ENCODE results near the gene CACUL1.
"Not testable (repeated sequence)": the region's sequence is repeated elsewhere in the genome, so short reads cannot be mapped to it uniquely, and the experiment has no call there.

CACUL1 gene

DNA sequence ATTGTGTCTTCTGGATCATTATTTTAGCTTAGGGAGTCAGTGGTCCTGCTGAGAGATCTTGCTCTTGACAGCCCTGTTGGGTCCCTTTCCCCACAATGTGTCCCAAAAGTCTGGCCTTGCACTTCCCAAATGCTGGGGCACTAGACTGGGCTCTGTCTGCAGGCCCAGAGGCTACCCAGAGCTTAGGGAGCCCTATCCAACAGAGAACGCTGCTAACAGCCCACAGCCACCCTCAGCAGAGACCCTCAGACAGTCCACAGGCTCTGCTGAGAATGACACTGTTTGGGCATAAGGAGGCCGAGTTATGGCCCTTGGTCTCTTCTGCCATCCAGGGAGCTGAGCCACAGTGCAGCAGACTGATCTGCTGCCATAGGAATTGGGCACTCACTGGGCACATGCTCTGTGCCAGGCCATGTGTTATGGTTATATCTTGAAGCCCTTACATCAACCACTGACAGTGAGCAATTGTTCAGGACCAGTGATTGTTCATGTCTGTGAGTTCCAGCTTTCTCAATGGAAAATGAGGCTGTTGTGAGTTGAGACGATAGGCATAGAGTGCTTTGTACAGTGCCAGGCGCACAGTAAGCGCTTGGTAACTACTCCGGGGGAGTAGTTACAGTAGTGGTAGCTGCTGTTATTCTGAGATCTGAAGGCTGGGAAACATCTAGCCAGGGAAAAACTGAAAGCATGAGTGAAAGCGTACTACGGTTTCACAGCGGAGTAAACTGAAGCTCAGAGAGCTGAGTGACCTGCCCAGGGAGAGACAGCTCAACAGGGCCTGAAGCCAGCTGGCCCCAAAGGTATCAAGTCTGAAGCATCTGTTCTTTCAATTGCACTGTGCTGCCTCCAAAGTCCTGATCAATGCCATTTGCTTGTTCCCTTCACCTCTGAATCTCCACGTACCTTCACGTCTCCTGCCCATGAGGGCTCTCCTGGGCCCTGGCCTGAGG is 81.7 kb downstream of the CACUL1 start:
- TF ChIP-seq, protein P1, sequence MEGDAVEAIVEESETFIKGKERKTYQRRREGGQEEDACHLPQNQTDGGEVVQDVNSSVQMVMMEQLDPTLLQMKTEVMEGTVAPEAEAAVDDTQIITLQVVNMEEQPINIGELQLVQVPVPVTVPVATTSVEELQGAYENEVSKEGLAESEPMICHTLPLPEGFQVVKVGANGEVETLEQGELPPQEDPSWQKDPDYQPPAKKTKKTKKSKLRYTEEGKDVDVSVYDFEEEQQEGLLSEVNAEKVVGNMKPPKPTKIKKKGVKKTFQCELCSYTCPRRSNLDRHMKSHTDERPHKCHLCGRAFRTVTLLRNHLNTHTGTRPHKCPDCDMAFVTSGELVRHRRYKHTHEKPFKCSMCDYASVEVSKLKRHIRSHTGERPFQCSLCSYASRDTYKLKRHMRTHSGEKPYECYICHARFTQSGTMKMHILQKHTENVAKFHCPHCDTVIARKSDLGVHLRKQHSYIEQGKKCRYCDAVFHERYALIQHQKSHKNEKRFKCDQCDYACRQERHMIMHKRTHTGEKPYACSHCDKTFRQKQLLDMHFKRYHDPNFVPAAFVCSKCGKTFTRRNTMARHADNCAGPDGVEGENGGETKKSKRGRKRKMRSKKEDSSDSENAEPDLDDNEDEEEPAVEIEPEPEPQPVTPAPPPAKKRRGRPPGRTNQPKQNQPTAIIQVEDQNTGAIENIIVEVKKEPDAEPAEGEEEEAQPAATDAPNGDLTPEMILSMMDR (conservative IDR thresholded peaks at IDR 0.05) = no peak

GRCh38 chr10:118672153-118672552 is 82.6 kb downstream of the CACUL1 start:
- no peak overlapping the region for H3K27ac ChIP-seq
- TF ChIP-seq, protein P1 (conservative IDR thresholded peaks at IDR 0.05) = no peak

More for the DNA sequence above, 81.7 kb downstream of the CACUL1 start:
- no peak overlapping the region for H3K27ac ChIP-seq

DNA sequence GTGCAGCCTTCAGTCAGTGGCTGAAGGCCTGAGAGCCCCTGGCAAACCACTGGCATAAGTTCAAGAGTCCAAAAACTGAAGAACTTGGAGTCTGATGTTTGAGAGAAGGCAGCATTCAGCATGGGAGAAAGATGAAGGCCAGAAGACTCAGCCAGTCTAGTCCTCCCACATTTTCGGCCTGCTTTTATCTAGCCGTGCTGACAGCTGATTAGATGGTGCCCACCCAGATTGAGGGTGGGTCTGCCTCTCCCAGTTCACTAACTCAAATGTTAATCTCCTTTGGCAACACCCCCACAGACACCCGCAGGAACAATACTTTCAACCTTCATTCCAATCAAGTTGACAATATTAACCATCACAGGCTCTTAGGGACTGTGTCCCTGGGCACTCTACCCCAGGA is 83.5 kb downstream of the CACUL1 start:
- H3K27ac ChIP-seq = not testable (repeated sequence)

DNA sequence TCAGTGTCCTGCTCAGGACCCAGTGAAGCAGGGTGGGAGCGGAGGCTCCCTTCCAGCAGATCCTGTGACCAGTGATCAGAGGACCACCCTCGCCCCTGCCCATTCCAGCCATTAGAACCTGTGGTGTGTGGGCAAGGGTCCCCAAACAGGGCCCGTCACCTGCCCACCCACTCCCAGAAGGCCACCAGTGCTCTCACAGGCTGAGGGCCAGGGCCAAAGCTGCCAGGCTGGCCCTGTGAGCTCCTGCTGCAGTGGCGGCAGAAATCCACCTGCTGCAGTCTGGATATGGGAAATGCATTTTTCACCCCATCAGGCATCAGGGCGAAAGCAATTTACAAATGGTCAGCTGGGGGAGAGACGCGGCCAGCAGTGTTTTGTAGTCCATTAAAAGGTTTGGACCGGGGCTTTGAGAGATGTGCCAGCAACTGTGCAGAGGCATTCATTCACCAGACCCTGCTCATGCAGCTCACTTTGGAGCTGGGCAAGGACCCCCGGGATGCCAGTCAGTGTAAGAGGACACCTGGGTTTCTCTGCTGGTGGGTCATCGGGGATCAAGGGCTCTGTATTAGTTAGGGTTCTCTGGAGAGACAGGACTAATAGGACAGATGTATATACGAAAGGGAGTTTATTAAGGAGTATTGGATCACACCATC is 84.2 kb downstream of the CACUL1 start:
- no peak overlapping the region for H3K27ac ChIP-seq
- TF ChIP-seq, protein P1 (conservative IDR thresholded peaks at IDR 0.05) = no peak

DNA sequence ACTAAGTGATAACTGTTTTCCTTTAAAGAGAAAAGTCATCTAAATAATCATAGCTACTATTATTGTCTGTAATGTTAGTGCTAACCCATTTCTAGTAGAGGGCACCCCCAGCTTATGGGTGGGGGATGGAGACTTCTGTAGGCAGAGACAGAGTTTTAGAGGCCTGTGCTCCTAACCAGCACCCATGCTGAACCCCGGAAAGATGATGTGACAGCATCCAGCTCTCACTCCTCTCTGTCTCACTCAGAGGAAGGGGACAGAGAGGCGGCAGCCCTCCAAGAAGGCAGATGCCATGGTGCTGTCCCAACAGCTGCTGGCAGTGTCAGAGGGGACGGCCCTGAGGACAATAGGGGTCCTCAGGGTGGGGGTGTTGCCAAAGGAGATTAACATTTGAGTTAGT is 84.9 kb downstream of the CACUL1 start:
- TF ChIP-seq, protein P1 (conservative IDR thresholded peaks at IDR 0.05) = no peak
- H3K27ac ChIP-seq = no peak overlapping the region

DNA sequence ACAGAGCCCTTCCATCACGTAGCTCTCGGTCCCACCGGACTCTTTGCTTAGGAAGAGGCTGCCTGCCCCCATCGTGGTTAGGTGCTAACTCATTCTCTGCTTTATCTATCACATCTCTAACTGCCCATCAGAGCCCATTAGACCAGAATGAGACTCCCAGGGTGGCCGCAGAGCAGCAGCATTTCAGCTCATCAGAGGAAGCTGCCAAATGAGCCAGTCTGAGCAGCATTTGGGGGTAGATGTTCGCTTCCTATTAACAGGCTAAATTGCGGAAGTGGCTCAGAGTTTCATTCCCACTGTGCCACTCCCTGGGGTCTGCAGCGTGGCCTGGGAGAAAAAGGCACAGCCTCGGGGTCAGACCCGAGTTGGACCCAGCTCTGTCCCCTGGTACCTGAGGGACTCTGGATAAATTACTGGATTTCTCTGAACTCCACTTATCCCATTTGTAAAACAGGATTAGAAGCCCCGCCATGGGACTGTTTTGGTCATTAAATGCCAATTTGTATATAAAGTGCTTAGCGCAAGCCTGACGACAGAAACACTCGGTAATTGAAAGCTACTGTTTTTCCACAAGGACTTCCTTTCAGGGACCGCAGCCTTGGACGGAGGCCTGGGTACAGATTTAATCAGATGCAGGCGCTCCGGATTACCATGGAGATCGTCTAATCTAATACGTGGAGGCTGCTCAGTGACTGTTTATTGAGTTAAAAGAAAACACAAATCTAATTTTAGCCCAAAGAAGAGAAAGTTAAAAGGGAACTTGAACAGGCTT is 85.6 kb downstream of the CACUL1 start:
- TF ChIP-seq, protein P1 (conservative IDR thresholded peaks at IDR 0.05) = no peak
- H3K27ac ChIP-seq = no peak overlapping the region

GRCh38 chr10:118668228-118668952 is 86.4 kb downstream of the CACUL1 start:
- TF ChIP-seq, protein P1 (conservative IDR thresholded peaks at IDR 0.05) = no peak
- no peak overlapping the region for H3K27ac ChIP-seq

All from VCaP (cell line).